TTC549 (cell line): Measurements from ENCODE around the gene VEPH1.

ENCODE experiments used
- FAIRE-seq: peaks from 2 replicates; lab custom pipeline; 2012; peaks lifted over from hg19 to GRCh38; lab: Jason Lieb, UNC

VEPH1 gene

GRCh38 chr3:157297328-157297915 is 205.8 kb downstream of the VEPH1 start:
- FAIRE-seq: no peak

- no peak for FAIRE-seq
These were observed 208.3 kb downstream of the VEPH1 start for GRCh38 chr3:157294953-157295352.

GRCh38 chr3:157294491-157294890 is 208.7 kb downstream of the VEPH1 start:
- FAIRE-seq: no peak

- FAIRE-seq: no peak
These were observed 212.4 kb downstream of the VEPH1 start for GRCh38 chr3:157290766-157291165.

GRCh38 chr3:157285966-157286365 is 217.2 kb downstream of the VEPH1 start:
- no peak for FAIRE-seq

- FAIRE-seq: no peak
These were observed 218.1 kb downstream of the VEPH1 start for GRCh38 chr3:157285141-157285540.

- FAIRE-seq: no peak
These were observed 218.5 kb downstream of the VEPH1 start for GRCh38 chr3:157284688-157285087.

GRCh38 chr3:157282261-157283191 is 220.7 kb downstream of the VEPH1 start:
- FAIRE-seq: no peak

GRCh38 chr3:157280786-157281185 is 222.4 kb downstream of the VEPH1 start:
- FAIRE-seq: no peak

GRCh38 chr3:157280354-157280753 is 222.9 kb downstream of the VEPH1 start:
- FAIRE-seq: no peak

- FAIRE-seq: no peak
These were observed 224.0 kb downstream of the VEPH1 start for GRCh38 chr3:157279237-157279636.

GRCh38 chr3:157276801-157277200 is 226.4 kb downstream of the VEPH1 start:
- no peak for FAIRE-seq

GRCh38 chr3:157275832-157276231 is 227.4 kb downstream of the VEPH1 start:
- no peak for FAIRE-seq

GRCh38 chr3:157274644-157275137 is 228.5 kb downstream of the VEPH1 start:
- no peak for FAIRE-seq

GRCh38 chr3:157271283-157271882 is 231.8 kb downstream of the VEPH1 start:
- no peak for FAIRE-seq

GRCh38 chr3:157268026-157268425 is 235.2 kb downstream of the VEPH1 start:
- no peak for FAIRE-seq

GRCh38 chr3:157265931-157266330 is 237.3 kb downstream of the VEPH1 start:
- no peak for FAIRE-seq

- FAIRE-seq: no peak
These were observed 240.2 kb downstream of the VEPH1 start for GRCh38 chr3:157263027-157263426.

- no peak for FAIRE-seq
These were observed 242.2 kb downstream of the VEPH1 start for GRCh38 chr3:157261000-157261399.

- no peak for FAIRE-seq
These were observed 243.4 kb downstream of the VEPH1 start for GRCh38 chr3:157259825-157260224.

GRCh38 chr3:157257101-157257500 is 246.1 kb downstream of the VEPH1 start:
- FAIRE-seq: no peak

GRCh38 chr3:157255797-157256196 is 247.4 kb downstream of the VEPH1 start:
- no peak for FAIRE-seq

GRCh38 chr3:157251685-157252084 is 251.5 kb downstream of the VEPH1 start:
- no peak for FAIRE-seq
